ENCODE measurements around the gene IGFBP6.

IGFBP6 gene

DNA sequence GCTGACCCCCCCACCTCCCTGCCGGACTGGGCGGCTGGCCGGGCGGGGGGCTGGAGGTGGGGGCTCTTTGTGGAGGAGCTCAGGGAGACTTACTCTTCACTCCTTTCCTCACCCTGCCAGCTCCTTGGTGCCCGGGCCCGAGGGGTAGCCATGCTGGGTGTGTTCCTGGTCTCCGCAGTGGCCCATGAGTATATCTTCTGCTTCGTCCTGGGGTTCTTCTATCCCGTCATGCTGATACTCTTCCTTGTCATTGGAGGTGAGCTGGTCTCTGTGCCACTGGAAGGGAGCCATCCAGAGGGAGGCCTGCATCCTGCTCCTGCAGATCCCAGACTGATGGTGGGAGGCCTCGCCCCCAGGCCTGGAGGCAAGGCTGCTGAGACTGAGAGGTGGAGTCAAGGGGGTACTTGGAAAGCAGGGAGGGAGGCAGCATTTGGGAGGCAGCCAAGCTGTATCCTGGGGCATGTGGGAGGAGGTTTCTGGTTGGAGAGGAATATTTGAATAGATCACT lies 25.5 kb downstream of the IGFBP6 start:
- no peak for FAIRE-seq

DNA sequence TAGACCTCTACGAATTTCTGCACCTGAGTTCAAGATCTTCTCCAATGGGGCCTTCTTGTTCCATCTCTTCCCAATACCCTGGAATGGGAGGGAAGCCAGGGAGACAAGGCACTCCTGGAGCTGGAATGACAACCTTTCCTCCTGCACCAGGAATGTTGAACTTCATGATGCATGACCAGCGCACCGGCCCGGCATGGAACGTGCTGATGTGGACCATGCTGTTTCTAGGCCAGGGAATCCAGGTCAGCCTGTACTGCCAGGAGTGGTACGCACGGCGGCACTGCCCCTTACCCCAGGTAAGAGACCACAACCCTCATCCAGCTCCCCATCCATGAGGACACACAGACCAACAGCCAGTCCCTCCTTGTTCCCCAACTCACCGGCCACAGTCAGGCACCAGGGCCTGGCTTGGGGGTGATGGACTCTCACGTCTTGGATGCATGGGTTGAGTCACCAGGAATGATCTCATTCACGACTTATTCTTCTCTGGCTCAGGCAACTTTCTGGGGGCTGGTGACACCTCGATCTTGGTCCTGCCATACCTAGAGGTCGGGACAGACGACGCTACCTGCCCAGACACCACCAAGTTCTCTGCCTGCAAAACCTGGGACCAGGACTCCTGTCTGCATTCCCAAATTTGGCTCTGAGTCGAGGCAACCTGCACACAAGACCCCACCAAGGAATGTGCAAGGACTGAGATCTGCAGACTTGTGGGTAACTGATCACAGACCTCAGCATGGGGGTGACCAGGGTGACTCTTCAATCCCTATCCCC lies 26.3 kb downstream of the IGFBP6 start:
- FAIRE-seq = no peak

DNA sequence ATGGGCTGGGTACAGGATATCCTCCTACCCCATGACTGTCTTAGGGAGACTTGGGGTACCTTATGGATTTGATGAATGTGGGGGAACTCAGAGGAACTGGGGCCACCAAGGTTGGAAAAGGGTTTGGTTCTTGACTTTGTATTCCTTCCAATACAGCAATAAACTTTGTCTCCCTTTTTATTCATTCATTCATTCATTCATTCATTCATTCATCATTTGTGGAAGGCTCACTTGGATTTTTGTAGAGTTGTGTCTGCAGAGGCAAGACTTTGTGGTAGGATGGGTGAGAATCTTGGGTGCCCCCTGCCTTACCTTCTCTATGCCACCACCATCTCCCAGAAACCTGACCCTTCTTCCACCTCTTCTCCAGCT lies 26.9 kb downstream of the IGFBP6 start:
- no peak for FAIRE-seq

DNA sequence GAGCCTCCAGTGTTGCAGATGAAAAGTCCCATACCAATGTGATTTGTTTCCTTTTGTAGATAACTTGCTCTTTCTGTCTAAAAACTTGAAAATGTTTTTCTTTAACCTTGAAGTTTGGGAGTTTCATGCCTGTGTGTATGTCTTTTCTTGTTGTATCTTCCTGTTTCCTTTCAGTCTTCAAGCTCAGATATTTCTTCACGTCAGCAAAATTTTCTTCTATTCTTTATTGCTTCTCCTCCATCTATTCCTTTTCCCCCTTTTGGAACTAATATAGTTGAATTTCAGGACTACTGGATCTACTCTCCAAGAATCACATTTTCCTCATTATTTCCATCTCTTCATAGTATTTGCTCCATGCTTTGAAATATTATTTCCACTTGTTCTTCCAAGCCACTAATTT lies 29.7 kb downstream of the IGFBP6 start:
- FAIRE-seq = no peak

DNA sequence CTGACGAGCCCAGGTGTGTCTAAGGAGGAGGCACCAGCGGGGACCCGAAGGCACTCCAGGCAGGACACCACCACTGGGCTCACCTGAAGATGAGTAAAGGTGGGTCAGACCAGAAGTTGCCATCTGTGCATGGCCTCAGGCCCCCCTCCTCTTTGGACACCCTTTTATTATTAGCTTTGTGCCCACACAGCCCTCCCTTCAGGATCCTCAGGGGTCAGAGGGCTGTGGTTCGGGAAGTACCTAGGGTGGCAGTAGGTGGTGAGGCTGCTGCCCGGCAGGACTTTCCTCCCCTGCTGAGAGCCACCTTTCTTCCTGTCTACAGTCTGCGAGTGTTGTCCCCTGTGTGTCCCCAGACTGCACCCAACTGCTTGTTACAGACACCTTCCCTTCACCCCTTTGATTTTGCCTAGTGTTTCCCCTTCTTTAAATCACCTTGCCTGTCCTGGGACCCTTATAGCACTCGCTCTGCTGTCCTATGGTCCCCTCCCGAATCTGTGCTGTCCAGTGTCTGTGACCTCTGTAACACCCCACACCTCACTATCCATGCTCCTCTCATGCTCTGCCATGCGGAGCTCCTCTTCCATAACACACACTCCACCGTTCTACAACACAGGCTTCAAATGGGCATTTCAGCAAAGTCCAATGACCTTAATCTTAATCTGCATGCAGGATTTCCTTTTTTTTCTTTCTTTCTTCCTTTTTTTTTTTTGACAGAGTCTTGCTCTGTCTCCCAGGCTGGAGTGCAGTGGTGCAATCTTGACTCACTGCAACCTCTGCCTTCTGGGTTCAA lies 31.5 kb downstream of the IGFBP6 start:
- no peak for FAIRE-seq

DNA sequence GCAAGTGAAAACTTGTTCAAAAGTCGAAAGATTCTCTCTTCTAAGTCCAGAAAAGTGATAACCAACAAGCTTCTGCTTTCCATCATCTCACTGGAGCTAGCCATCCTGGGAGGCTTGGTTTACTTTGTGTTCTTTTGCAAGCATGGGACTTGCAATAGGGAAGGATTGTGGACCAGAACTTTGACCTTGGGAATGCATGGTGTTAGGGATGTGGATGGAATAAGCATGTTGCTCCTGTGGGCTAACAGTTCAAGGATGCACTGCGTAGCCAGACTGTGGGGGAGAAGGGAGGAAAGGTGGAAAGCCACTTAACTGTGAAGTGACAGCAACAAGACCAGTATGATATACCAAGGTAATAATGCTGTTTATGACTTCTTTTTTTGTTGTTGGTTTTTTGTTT lies 34.4 kb downstream of the IGFBP6 start:
- no peak for FAIRE-seq

DNA sequence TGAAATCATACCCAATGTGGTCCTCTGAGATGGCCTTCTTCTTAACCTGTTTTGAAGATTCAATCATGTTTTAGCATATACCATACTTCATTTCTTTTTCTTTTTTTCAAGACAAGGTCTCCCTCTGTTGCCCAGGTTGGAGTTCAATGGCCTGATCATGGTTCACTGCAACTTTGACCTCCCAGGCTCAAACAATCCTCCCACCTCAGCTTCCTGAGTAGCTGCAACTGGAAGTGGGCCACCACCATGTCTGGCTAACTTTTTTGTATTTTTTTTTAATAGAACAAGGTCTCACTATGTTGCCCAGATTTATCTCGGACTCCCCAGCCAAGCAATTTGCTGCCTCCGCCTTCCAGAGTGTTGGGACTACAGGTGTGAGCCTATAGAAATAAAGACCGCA lies 36.3 kb downstream of the IGFBP6 start:
- no peak for FAIRE-seq

DNA sequence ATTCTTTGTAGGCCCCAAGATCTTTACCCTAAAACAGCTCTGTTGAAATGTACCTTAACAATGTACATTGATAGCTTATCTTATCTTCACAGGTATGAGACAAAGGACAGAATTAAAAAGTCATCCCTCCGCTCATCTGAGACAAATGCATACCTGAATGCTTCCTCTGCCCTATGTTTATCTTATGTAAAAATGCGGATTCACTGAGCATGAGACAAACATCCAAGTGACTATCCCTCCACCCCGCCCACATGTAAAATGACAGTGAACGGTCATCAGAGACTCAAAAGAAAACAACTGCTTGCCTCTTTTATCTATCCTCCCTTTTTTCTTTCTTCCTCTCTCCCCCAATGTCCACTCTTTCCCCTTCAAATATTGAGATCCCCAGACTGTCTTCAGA lies 45.9 kb downstream of the IGFBP6 start:
- no peak for FAIRE-seq

DNA sequence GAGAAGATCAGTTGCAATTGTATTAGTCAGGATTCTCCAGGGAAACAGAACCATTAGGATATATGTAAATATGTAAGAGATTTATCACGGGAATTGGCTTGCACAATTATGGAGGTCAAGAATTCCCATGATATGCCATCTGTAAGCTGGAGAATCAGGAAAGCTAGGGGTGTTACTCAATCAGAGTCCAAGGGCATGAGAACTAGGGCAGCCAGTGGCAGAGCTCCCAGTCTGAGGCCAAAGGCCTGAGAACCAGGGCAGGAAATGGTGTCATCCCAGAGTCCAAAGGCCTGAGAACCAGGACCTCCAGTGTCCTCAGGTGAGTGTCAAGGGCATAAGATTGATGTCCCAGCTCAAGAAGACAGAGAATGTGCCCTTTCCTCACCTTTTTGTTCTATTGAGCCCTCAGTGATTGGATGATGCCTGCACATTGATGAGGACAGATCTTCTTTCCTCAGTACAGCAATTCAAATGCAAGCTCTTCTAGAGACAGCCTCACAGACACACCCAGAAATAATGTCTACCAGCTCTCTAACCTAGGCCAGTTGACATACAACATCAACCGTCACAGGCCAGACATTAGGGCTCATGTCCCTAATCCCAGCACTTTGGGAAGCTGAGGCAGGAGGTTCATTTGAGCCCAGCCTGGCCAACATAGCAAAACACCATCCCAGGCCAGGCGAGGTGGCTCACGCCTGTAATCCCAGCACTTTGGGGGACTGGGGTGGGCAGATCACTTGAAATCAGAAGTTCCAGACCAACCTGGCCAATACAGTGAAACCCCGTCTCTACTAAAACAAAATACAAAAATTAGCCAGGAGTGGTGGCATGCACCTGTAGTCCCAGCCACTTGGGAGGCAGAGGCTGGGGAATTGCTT lies 48.2 kb downstream of the IGFBP6 start:
- no peak for FAIRE-seq

DNA sequence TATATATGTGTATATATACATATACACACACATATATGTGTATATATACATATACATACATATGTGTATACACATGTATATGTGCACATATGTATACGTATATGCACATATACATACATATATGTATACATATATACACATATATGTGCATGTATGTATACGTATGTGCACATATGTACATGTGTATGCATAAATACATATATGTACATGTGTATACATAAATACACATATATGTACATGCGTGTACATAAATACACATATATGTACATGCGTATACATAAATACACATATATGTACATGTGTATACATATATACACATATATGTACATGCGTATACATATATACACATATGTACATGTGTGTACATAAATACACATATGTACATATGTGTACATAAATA lies 49.7 kb downstream of the IGFBP6 start:
- FAIRE-seq = no peak

DNA sequence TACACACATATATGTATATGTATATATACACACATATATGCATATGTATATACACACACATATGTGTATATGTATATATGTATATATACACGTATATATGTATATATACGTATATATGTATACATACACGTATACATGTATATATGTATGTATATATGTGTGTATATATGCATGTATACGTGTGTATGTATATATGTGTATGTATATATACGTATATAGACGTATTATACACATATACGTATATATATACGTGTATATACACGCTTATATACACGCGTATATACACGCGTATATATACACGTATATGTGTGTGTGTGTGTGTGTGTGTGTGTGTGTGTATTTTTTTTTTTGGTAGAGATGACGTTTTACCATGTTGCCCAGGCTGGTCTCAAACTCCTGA lies 50.2 kb downstream of the IGFBP6 start:
- peak; percentile 49 for FAIRE-seq

DNA sequence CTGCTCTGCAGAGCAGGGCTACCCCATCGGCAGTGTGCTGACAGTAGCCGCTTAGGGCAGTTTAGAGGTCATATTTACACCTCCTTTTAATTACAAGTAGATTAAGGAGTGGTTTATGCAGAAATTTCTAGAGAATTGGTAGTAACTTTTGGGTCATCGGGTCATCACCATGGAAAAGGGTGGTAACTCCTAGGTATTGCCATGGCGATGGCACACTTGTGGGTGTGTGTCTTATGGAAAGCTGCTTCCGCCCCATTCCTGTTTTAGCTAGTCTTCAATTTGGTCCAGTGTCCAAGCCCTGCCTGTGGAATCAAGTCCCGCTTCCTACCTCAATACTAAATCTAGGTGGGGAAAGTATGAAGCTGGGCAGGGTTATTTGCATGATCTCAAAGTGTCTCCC lies 53.6 kb downstream of the IGFBP6 start:
- FAIRE-seq = no peak
